GM23248 (cell line): ENCODE measurements around the gene ANKS6. TPM values are rescaled to one million over a fixed set of nuclear protein-coding genes. Genes with fewer than 3 reads are reported as not detected.
"Not testable (repeated sequence)": the region's sequence is repeated elsewhere in the genome, so short reads cannot be mapped to it uniquely, and the experiment has no call there.

Experiments used
- DNase-seq: peaks from one replicate; pipeline ENCODE4 v3.0.0-alpha.2; 2015
- H2AFZ ChIP-seq: fragments of 200-600 bp; sonication (generic); 2 replicates; pipeline ENCODE4 v1.6.1; 2016; ENCODE audit warnings: antibody characterized with exemption
- H3F3A ChIP-seq: fragments of 200-600 bp; sonication (generic); 2 replicates; pipeline ENCODE4 v1.6.1; 2016; ENCODE audit warnings: mild to moderate bottlenecking, antibody characterized with exemption, mixed run types; ENCODE audit not compliant: insufficient read depth
- H3K27ac ChIP-seq: fragments of 200-600 bp; sonication (generic); 2 replicates; pipeline ENCODE4 v1.5.1; 2016; ENCODE audit warnings: mild to moderate bottlenecking
- H3K27me3 ChIP-seq: fragments of 200-600 bp; sonication (generic); replicated peaks from 2 replicates; pipeline ENCODE4 v1.6.1; 2016; ENCODE audit warnings: mild to moderate bottlenecking; ENCODE audit not compliant: insufficient read depth
- H3K36me3 ChIP-seq: fragments of 200-600 bp; sonication (generic); 2 replicates; pipeline ENCODE4 v1.6.1; 2016; ENCODE audit warnings: low read depth, mild to moderate bottlenecking
- H3K4me1 ChIP-seq: fragments of 200-600 bp; sonication (generic); 2 replicates; pipeline ENCODE4 v1.6.1; 2016; ENCODE audit warnings: mild to moderate bottlenecking; ENCODE audit not compliant: insufficient read depth
- H3K4me2 ChIP-seq: fragments of 200-600 bp; sonication (generic); one replicate; pipeline ENCODE4 v1.6.1; 2016; ENCODE audit warnings: mild to moderate bottlenecking; ENCODE audit not compliant: unreplicated experiment
- H3K4me3 ChIP-seq: fragments of 200-600 bp; sonication (generic); 2 replicates; pipeline ENCODE4 v1.5.1; 2016; ENCODE audit warnings: mild to moderate bottlenecking
- H3K79me2 ChIP-seq: fragments of 200-600 bp; sonication (generic); 2 replicates; pipeline ENCODE4 v1.6.1; 2016; ENCODE audit warnings: mild to moderate bottlenecking; ENCODE audit not compliant: insufficient read depth
- H3K9ac ChIP-seq: fragments of 200-600 bp; sonication (generic); 2 replicates; pipeline ENCODE4 v1.6.1; 2016; ENCODE audit warnings: mild to moderate bottlenecking
- H3K9me2 ChIP-seq: fragments of 200-600 bp; sonication (generic); 2 replicates; pipeline ENCODE4 v1.6.1; 2016; ENCODE audit warnings: mixed run types, mild to moderate bottlenecking, moderate library complexity; ENCODE audit not compliant: insufficient read depth
- H3K9me3 ChIP-seq: fragments of 200-600 bp; sonication (generic); one replicate; pipeline ENCODE4 v1.6.1; 2017; ENCODE audit warnings: low read depth
- H4K20me1 ChIP-seq: fragments of 200-600 bp; sonication (generic); 2 replicates; pipeline ENCODE4 v1.6.0; 2016; ENCODE audit not compliant: insufficient read depth
- EZH2 ChIP-seq: fragments of 200-600 bp; sonication (generic); IDR thresholded peaks from 2 replicates; pipeline ENCODE4 v1.6.1; 2018; ENCODE audit warnings: antibody characterized with exemption, mild to moderate bottlenecking; ENCODE audit not compliant: insufficient read depth, poor library complexity, severe bottlenecking
- EZH2phosphoT487 ChIP-seq: fragments of 200-600 bp; sonication (generic); IDR thresholded peaks from 2 replicates; pipeline ENCODE4 v1.6.1; 2018; ENCODE audit warnings: antibody characterized with exemption, moderate library complexity, mild to moderate bottlenecking, low read depth; ENCODE audit not compliant: insufficient read depth
- WGBS, 2 experiments: methylation state at CpG; one replicate each; pipeline ENCODE4 v1.1.6; 2015 to 2017; ENCODE audit warnings: low lambda C conversion rate in 2 of 2, low coverage in 1 of 2; ENCODE audit errors: missing lambda C conversion rate in 2 of 2; 5-methylcytosine and 5-hydroxymethylcytosine counted together
- in situ Hi-C: fragments of 300-500 bp; cut with MboI; formaldehyde crosslinking; loops from 2 replicates; pipeline ENCODE4 v1.15.0; 2020
- polyA plus RNA-seq: library from polyadenylated mRNA; unstranded; fragments of >200 nt; fragmentation: Nextera tagmentation; extraction: Ambion mirVana; gene quantifications from 2 replicates; pipeline ENCODE4 v1.2.1, GENCODE V29; 2016
- total RNA-seq: library from RNA; depleted of rRNA; stranded (reverse); fragments of >200 nt; shearing (Covaris generic); gene quantifications from 2 replicates; pipeline ENCODE4 v1.2.3, GENCODE V29; 2014

Gene ANKS6
- total and polyA plus RNA-seq, 2 experiments from 2014 or later = 7.1 to 26.4 TPM

- no peak overlapping the region for H3K27ac ChIP-seq
- H3K4me2 ChIP-seq = no peak overlapping the region
- H3F3A ChIP-seq = 0 out of 2 replicates have a peak, but pooled peaks cover 6% of the 10 kb centered on the region
- no peak overlapping the region for H3K4me3 ChIP-seq
- no peaks in the 10 kb centered on the region for H4K20me1 ChIP-seq
- H3K36me3 ChIP-seq = no peaks in the 10 kb centered on the region
- in situ Hi-C loops = no loop called here
- no peak for DNase-seq
- H3K9me2 ChIP-seq = no peaks in the 10 kb centered on the region
- H3K9me3 ChIP-seq = no peaks in the 10 kb centered on the region
- no peak overlapping the region for H3K9ac ChIP-seq
- peaks cover 11% of the 10 kb centered on the region for H3K4me1 ChIP-seq
- TF ChIP-seq EZH2 = no peak
- TF ChIP-seq EZH2phosphoT487 = no peak
- H3K27me3 ChIP-seq = no peaks in the 10 kb centered on the region
- WGBS, 2 experiments = 31 to 57% methylated on average over 1 of the region's 1 CpG
- no peak overlapping the region for H2AFZ ChIP-seq
- H3K79me2 ChIP-seq = peaks cover 55% of the 10 kb centered on the region
Measured at GRCh38 chr9:98690686-98691085, 105.7 kb downstream of the ANKS6 start.

- Histone ChIP-seq H3K9me2 (no peaks in the 10 kb centered on the region), H3K27ac (no peak overlapping the region), H3F3A (0 out of 2 replicates have a peak, but pooled peaks cover 10% of the 10 kb centered on the region), H2AFZ (no peak overlapping the region), H3K9ac (no peak overlapping the region), H3K36me3 (no peaks in the 10 kb centered on the region), H3K9me3 (no peaks in the 10 kb centered on the region), H3K4me3 (no peak overlapping the region), H4K20me1 (no peaks in the 10 kb centered on the region), H3K27me3 (no peaks in the 10 kb centered on the region), H3K4me1 (peaks cover 11% of the 10 kb centered on the region), H3K79me2 (peaks cover 39% of the 10 kb centered on the region), H3K4me2 (no peak overlapping the region)
- in situ Hi-C loops = no loop called here
- TF ChIP-seq EZH2 (no peak), EZH2phosphoT487 (no peak)
- no peak for DNase-seq
- WGBS, 2 experiments = 48 to 54% methylated on average over 7 of the region's 7 CpGs
Measured at GRCh38 chr9:98688710-98689495, 107.5 kb downstream of the ANKS6 start.

- no peak for TF ChIP-seq EZH2
- TF ChIP-seq EZH2phosphoT487 = no peak
- Histone ChIP-seq H3K4me2 (no peak overlapping the region), H3K4me3 (no peak overlapping the region), H3K79me2 (peaks cover 31% of the 10 kb centered on the region), H3K27ac (0 out of 2 replicates have a peak overlapping the region, but pooled peaks have one; percentile 16), H3F3A (0 out of 2 replicates have a peak, but pooled peaks cover 10% of the 10 kb centered on the region), H3K4me1 (peaks cover 11% of the 10 kb centered on the region), H3K9me2 (no peaks in the 10 kb centered on the region), H3K27me3 (no peaks in the 10 kb centered on the region), H2AFZ (no peak overlapping the region), H4K20me1 (no peaks in the 10 kb centered on the region), H3K36me3 (no peaks in the 10 kb centered on the region), H3K9ac (no peak overlapping the region), H3K9me3 (no peaks in the 10 kb centered on the region)
- 35 to 72% methylated on average over 1 of the region's 1 CpG for WGBS, 2 experiments
- DNase-seq = peak; percentile 67
- in situ Hi-C loops = no loop called here
Measured at GRCh38 chr9:98687911-98688310, 108.4 kb downstream of the ANKS6 start.

GRCh38 chr9:98686961-98687855 is 109.1 kb downstream of the ANKS6 start:
- no peak overlapping the region for H3K9ac ChIP-seq
- 0 out of 2 replicates have a peak overlapping the region, but pooled peaks have one; percentile 16 for H3K27ac ChIP-seq
- in situ Hi-C loops = no loop called here
- H3K4me2 ChIP-seq = no peak overlapping the region
- 0 out of 2 replicates have a peak, but pooled peaks cover 10% of the 10 kb centered on the region for H3F3A ChIP-seq
- no peak overlapping the region for H2AFZ ChIP-seq
- H3K4me1 ChIP-seq = peaks cover 11% of the 10 kb centered on the region
- no peaks in the 10 kb centered on the region for H3K9me3 ChIP-seq
- no peak for DNase-seq
- no peak overlapping the region for H3K4me3 ChIP-seq
- H3K79me2 ChIP-seq = peaks cover 29% of the 10 kb centered on the region
- no peaks in the 10 kb centered on the region for H3K36me3 ChIP-seq
- no peak for TF ChIP-seq EZH2
- TF ChIP-seq EZH2phosphoT487 = no peak
- WGBS, 2 experiments = 57% methylated on average over 7 of the region's 7 CpGs
- no peaks in the 10 kb centered on the region for H4K20me1 ChIP-seq
- no peaks in the 10 kb centered on the region for H3K9me2 ChIP-seq
- no peaks in the 10 kb centered on the region for H3K27me3 ChIP-seq

GRCh38 chr9:98684816-98685215 is 111.5 kb downstream of the ANKS6 start:
- H3K9me3 ChIP-seq, H3K9me2 ChIP-seq, H3K4me2 ChIP-seq, in situ Hi-C loops, H3K9ac ChIP-seq, H2AFZ ChIP-seq, H4K20me1 ChIP-seq, H3K36me3 ChIP-seq, H3K27me3 ChIP-seq, H3K4me3 ChIP-seq, H3K27ac ChIP-seq, H3F3A ChIP-seq, DNase-seq: not testable (repeated sequence)
- Histone ChIP-seq H3K79me2 (peaks cover 39% of the 10 kb centered on the region), H3K4me1 (peaks cover 11% of the 10 kb centered on the region)
- 4 to 8% methylated on average over 2 of the region's 2 CpGs for WGBS, 2 experiments
